Measurements from ENCODE around the gene SLC15A5. TPM values are rescaled to one million over a fixed set of nuclear protein-coding genes. Genes with fewer than 3 reads are reported as not detected.

The SLC15A5 gene, protein sequence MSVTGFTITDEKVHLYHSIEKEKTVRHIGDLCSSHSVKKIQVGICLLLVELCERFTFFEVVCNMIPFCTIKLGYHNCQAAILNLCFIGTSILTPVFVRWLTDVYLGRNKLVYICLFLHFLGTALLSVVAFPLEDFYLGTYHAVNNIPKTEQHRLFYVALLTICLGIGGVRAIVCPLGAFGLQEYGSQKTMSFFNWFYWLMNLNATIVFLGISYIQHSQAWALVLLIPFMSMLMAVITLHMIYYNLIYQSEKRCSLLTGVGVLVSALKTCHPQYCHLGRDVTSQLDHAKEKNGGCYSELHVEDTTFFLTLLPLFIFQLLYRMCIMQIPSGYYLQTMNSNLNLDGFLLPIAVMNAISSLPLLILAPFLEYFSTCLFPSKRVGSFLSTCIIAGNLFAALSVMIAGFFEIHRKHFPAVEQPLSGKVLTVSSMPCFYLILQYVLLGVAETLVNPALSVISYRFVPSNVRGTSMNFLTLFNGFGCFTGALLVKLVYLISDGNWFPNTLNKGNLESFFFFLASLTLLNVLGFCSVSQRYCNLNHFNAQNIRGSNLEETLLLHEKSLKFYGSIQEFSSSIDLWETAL
- total RNA-seq (not detected), polyA plus RNA-seq (not detected)

DNA sequence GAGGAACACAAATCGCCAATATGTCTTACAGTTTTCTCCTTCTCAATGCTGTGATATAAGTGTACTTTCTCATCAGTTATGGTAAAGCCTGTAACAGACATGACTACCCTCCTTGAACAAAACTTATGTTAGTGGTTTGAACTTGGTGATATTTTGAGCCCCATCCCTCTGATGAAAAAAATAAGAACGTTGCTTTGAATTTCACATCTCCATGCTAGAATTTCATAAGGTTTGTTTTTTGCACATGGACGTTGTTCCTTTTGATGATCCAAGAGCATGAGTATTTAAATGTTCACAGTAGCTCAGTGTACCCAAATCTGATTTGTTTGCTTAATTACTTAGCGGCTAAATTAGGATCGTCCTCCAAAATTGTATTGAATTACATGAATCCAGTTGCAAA, at the start of gene SLC15A5:
SLC15A5 (minus strand) TSS at position 101 of the 400 bp plus-strand sequence; CDS start at position 101, 0 bp downstream.
- Histone ChIP-seq H3K9me3 (ENCODE audit: control insufficient read depth in 2 of 2, low read length in 2 of 2) (peaks cover 0 to 2% of the 10 kb centered on the region in 2 experiments), H3K36me3 (ENCODE audit: control insufficient read depth, insufficient read depth, low read length) (no peaks in the 10 kb centered on the region), H3K4me3 (ENCODE audit: low read depth, low read length) (no peak within 1 kb of the TSS), H3K4me1 (ENCODE audit: control insufficient read depth, insufficient read depth, low read length, poor library complexity, severe bottlenecking) (no peaks in the 10 kb centered on the region), H3K27me3 (ENCODE audit: control insufficient read depth, insufficient read depth, low read length) (no peaks in the 10 kb centered on the region), H3K27ac (ENCODE audit: insufficient read depth, low read length, poor library complexity, severe bottlenecking) (no peak within 1 kb of the TSS)
- DNase-seq: no peak
- no peaks in the 10 kb centered on the region for H3K27me3 Mint-ChIP-seq
- H3K4me1 Mint-ChIP-seq: no peaks in the 10 kb centered on the region
- H3K27ac Mint-ChIP-seq: no peak within 1 kb of the TSS
- no peak within 1 kb of the TSS for H3K4me3 Mint-ChIP-seq
- ATAC-seq (ENCODE audit: low read depth in 2 of 2): no peak
- H3K9me3 Mint-ChIP-seq: peaks cover 0 to 10% (median 7%) of the 10 kb centered on the region in 7 donors
- H3K36me3 Mint-ChIP-seq: no peaks in the 10 kb centered on the region

DNA sequence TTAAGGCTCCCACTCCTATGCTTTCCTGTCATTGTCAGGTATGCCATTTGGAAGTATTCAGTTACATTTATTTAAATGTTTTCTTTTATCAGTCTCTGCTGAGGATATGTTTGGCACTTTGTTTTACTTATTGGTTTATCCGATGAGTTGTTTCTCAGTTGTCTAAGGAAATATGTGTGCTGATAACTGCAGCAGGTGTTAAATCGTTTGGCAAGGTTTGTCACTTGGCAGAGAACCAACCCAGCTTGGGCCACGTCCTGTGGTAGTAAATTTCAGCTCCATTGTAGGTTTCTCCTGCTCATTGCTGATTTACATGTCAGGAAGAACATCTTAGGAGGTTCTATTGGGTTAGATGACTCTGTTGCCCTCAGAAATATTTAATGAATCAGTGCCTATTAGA, 47.9 kb upstream of the SLC15A5 start:
- no peak for DNase-seq
- no peak for ATAC-seq (ENCODE audit: low read depth in 2 of 2)
- Mint-ChIP-seq H3K4me1 (no peaks in the 10 kb centered on the region), H3K4me3 (no peak overlapping the region), H3K27me3 (no peaks in the 10 kb centered on the region), H3K27ac (no peak overlapping the region), H3K9me3 (peaks cover 1 to 35% (median 10%) of the 10 kb centered on the region in 7 donors), H3K36me3 (no peaks in the 10 kb centered on the region)
- Histone ChIP-seq H3K9me3 (ENCODE audit: control insufficient read depth in 2 of 2, low read length in 2 of 2) (peaks cover 0 to 2% of the 10 kb centered on the region in 2 experiments), H3K27me3 (ENCODE audit: control insufficient read depth, insufficient read depth, low read length) (no peaks in the 10 kb centered on the region), H3K27ac (ENCODE audit: insufficient read depth, low read length, poor library complexity, severe bottlenecking) (no peak overlapping the region), H3K36me3 (ENCODE audit: control insufficient read depth, insufficient read depth, low read length) (no peaks in the 10 kb centered on the region), H3K4me3 (ENCODE audit: low read depth, low read length) (no peak overlapping the region), H3K4me1 (ENCODE audit: control insufficient read depth, insufficient read depth, low read length, poor library complexity, severe bottlenecking) (no peaks in the 10 kb centered on the region)

DNA sequence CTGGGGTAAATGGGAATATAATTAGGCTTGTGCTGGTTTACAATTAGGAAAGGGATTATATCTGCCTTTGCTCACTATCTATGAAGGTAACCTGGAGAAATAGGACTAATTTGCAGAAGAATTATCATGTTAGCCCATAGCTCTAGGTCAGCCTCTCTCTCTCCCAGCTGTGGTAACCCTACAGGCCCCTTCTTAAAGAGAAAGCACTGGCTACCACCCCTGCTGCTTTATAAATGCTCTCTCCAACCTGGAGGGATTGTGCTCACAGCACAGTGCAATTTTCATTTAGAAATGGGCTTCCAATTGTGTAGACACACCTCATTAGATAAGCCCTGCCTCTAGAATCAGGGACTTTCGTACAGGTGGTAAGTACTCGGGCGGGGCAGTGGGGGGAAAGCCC, 47.3 kb upstream of the SLC15A5 start:
- no peaks in the 10 kb centered on the region for H3K4me1 Mint-ChIP-seq
- no peaks in the 10 kb centered on the region for H3K27me3 Mint-ChIP-seq
- H3K27me3 ChIP-seq (ENCODE audit: control insufficient read depth, insufficient read depth, low read length): no peaks in the 10 kb centered on the region
- ATAC-seq (ENCODE audit: low read depth in 2 of 2): no peak
- no peak overlapping the region for H3K27ac Mint-ChIP-seq
- no peak overlapping the region for H3K27ac ChIP-seq (ENCODE audit: insufficient read depth, low read length, poor library complexity, severe bottlenecking)
- H3K4me3 Mint-ChIP-seq: no peak overlapping the region
- H3K4me1 ChIP-seq (ENCODE audit: control insufficient read depth, insufficient read depth, low read length, poor library complexity, severe bottlenecking): no peaks in the 10 kb centered on the region
- no peaks in the 10 kb centered on the region for H3K36me3 Mint-ChIP-seq
- H3K9me3 Mint-ChIP-seq: peaks cover 0 to 35% (median 8%) of the 10 kb centered on the region in 7 donors
- no peak overlapping the region for H3K4me3 ChIP-seq (ENCODE audit: low read depth, low read length)
- no peak for DNase-seq
- H3K9me3 ChIP-seq (ENCODE audit: control insufficient read depth in 2 of 2, low read length in 2 of 2): peaks cover 0 to 2% of the 10 kb centered on the region in 2 experiments
- H3K36me3 ChIP-seq (ENCODE audit: control insufficient read depth, insufficient read depth, low read length): no peaks in the 10 kb centered on the region

DNA sequence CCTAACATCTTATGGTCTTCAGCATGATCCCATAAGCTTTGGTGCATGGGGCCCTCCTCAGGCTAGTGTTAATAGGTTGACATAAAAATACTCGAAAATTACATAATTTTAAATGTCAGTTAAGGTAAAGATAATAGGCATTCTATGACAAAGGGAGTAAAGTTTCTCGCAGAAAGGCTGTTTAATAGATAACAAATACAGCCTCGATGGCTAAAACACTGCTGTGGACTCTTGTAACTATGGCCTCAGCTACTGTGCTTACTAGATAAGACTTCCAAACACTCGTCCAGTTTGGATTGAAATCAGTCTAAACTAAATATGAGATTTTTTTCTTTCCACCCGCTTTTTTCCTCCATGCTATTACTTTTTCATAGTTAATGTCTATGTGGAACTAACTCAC, 46.8 kb upstream of the SLC15A5 start:
- Mint-ChIP-seq H3K4me1 (no peaks in the 10 kb centered on the region), H3K9me3 (peaks cover 0 to 35% (median 8%) of the 10 kb centered on the region in 7 donors), H3K27me3 (no peaks in the 10 kb centered on the region), H3K27ac (no peak overlapping the region), H3K4me3 (no peak overlapping the region), H3K36me3 (no peaks in the 10 kb centered on the region)
- H3K36me3 ChIP-seq (ENCODE audit: control insufficient read depth, insufficient read depth, low read length): no peaks in the 10 kb centered on the region
- ATAC-seq (ENCODE audit: low read depth in 2 of 2): no peak
- no peaks in the 10 kb centered on the region for H3K27me3 ChIP-seq (ENCODE audit: control insufficient read depth, insufficient read depth, low read length)
- no peak overlapping the region for H3K27ac ChIP-seq (ENCODE audit: insufficient read depth, low read length, poor library complexity, severe bottlenecking)
- H3K9me3 ChIP-seq (ENCODE audit: control insufficient read depth in 2 of 2, low read length in 2 of 2): peaks cover 0 to 2% of the 10 kb centered on the region in 2 experiments
- no peak overlapping the region for H3K4me3 ChIP-seq (ENCODE audit: low read depth, low read length)
- no peaks in the 10 kb centered on the region for H3K4me1 ChIP-seq (ENCODE audit: control insufficient read depth, insufficient read depth, low read length, poor library complexity, severe bottlenecking)
- DNase-seq: no peak

DNA sequence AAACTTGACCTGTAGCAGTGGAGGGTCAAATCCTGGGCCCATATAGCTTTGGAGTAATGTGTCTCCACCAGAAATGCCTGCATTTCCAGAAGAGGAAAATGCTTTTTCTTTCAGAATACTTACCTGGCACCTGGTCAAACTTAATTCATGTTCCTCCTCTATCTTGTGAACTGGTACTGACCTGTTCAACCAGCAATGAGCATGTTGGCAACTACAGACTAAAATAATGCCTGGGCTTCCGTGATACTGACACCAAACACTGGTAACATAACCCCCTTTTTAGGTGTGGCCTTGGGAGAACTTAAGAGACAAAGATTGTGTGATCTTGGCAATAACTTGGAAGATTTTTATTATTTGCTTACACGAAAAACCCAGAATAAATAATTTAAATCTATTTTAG, 46.2 kb upstream of the SLC15A5 start:
- H3K9me3 ChIP-seq (ENCODE audit: control insufficient read depth in 2 of 2, low read length in 2 of 2): peaks cover 0 to 2% of the 10 kb centered on the region in 2 experiments
- no peaks in the 10 kb centered on the region for H3K36me3 Mint-ChIP-seq
- H3K27ac Mint-ChIP-seq: no peak overlapping the region
- ATAC-seq (ENCODE audit: low read depth in 2 of 2) (no peak), DNase-seq (no peak)
- H3K36me3 ChIP-seq (ENCODE audit: control insufficient read depth, insufficient read depth, low read length): no peaks in the 10 kb centered on the region
- no peak overlapping the region for H3K4me3 ChIP-seq (ENCODE audit: low read depth, low read length)
- no peaks in the 10 kb centered on the region for H3K27me3 ChIP-seq (ENCODE audit: control insufficient read depth, insufficient read depth, low read length)
- H3K27me3 Mint-ChIP-seq: no peaks in the 10 kb centered on the region
- H3K4me1 ChIP-seq (ENCODE audit: control insufficient read depth, insufficient read depth, low read length, poor library complexity, severe bottlenecking): no peaks in the 10 kb centered on the region
- H3K9me3 Mint-ChIP-seq: peaks cover 0 to 39% (median 10%) of the 10 kb centered on the region in 7 donors
- no peak overlapping the region for H3K4me3 Mint-ChIP-seq
- no peaks in the 10 kb centered on the region for H3K4me1 Mint-ChIP-seq
- H3K27ac ChIP-seq (ENCODE audit: insufficient read depth, low read length, poor library complexity, severe bottlenecking): no peak overlapping the region

DNA sequence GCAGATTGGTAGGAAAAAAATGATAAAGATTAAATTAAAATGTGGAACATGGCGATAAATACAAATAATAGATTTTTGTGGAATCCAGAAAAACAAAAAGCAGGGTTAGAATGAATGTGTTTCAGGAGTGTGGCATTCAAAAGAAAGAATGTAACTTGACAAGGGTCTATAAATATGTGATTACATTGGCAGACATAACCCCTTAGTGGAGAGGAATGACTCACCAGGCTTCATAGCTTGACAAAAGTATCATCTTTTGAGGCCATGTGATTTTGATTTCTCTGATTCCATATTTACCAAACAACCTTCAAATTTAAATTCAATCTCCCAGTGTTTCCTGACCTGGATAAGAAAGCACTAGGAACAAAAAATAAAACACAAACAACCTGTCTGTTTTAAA, 45.5 kb upstream of the SLC15A5 start:
- no peak for DNase-seq
- Mint-ChIP-seq H3K4me1 (no peaks in the 10 kb centered on the region), H3K9me3 (peaks cover 0 to 32% (median 10%) of the 10 kb centered on the region in 7 donors), H3K27me3 (no peaks in the 10 kb centered on the region), H3K27ac (no peak overlapping the region), H3K4me3 (no peak overlapping the region), H3K36me3 (no peaks in the 10 kb centered on the region)
- no peak overlapping the region for H3K4me3 ChIP-seq (ENCODE audit: low read depth, low read length)
- peaks cover 0 to 2% of the 10 kb centered on the region in 2 experiments for H3K9me3 ChIP-seq (ENCODE audit: control insufficient read depth in 2 of 2, low read length in 2 of 2)
- no peak overlapping the region for H3K27ac ChIP-seq (ENCODE audit: insufficient read depth, low read length, poor library complexity, severe bottlenecking)
- no peaks in the 10 kb centered on the region for H3K27me3 ChIP-seq (ENCODE audit: control insufficient read depth, insufficient read depth, low read length)
- H3K36me3 ChIP-seq (ENCODE audit: control insufficient read depth, insufficient read depth, low read length): no peaks in the 10 kb centered on the region
- no peak for ATAC-seq (ENCODE audit: low read depth in 2 of 2)
- H3K4me1 ChIP-seq (ENCODE audit: control insufficient read depth, insufficient read depth, low read length, poor library complexity, severe bottlenecking): no peaks in the 10 kb centered on the region

DNA sequence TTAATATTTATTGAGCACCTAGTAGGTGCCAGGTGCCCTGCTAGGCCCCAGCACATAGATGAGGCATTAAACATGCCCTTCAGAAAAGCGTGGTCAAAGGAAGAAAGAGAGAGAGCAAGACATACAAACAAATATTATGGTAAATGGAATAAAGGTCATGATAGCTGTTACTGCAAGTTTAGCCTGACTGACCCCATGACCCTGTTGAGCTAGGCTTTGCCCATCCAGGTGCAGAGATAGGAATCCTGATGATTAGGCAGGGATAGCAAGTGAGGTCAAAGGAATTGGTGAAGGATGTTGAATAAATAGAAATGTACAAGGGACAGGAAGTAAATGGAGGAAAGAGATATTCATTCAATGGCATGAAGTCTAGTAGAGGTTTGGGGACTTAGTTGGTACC, 33.4 kb upstream of the SLC15A5 start:
- H3K36me3 Mint-ChIP-seq: no peaks in the 10 kb centered on the region
- peaks cover 0 to 36% (median 16%) of the 10 kb centered on the region in 7 donors for H3K9me3 Mint-ChIP-seq
- H3K36me3 ChIP-seq (ENCODE audit: control insufficient read depth, insufficient read depth, low read length): no peaks in the 10 kb centered on the region
- ATAC-seq (ENCODE audit: low read depth in 2 of 2) (no peak), DNase-seq (no peak)
- H3K27me3 Mint-ChIP-seq: peaks cover 4% of the 10 kb centered on the region
- no peak overlapping the region for H3K27ac Mint-ChIP-seq
- H3K4me3 Mint-ChIP-seq: no peak overlapping the region
- no peaks in the 10 kb centered on the region for H3K27me3 ChIP-seq (ENCODE audit: control insufficient read depth, insufficient read depth, low read length)
- no peak overlapping the region for H3K4me3 ChIP-seq (ENCODE audit: low read depth, low read length)
- H3K4me1 Mint-ChIP-seq: no peaks in the 10 kb centered on the region
- H3K9me3 ChIP-seq (ENCODE audit: control insufficient read depth in 2 of 2, low read length in 2 of 2): peaks cover 4 to 6% of the 10 kb centered on the region in 2 experiments
- H3K4me1 ChIP-seq (ENCODE audit: control insufficient read depth, insufficient read depth, low read length, poor library complexity, severe bottlenecking): no peaks in the 10 kb centered on the region
- no peak overlapping the region for H3K27ac ChIP-seq (ENCODE audit: insufficient read depth, low read length, poor library complexity, severe bottlenecking)

Data from CD4-positive, CD25-positive, alpha-beta regulatory T cell (primary cell).